Sigmoid colon (tissue), 7 donors: ENCODE results near the gene VWA3B. TPM values are rescaled to one million over a fixed set of nuclear protein-coding genes. Genes with fewer than 3 reads are reported as not detected.

Experiments used
- DNase-seq: peaks from one replicate; pipeline ENCODE4 v3.0.0-alpha.2; 2019
- H3K27ac ChIP-seq, 4 donors: fragments of 200-600 bp; sonication (generic); one replicate each; pipeline ENCODE4 v1.5.1; 2016 to 2019; ENCODE audit warnings: mild to moderate bottlenecking in 1 of 4
- H3K27me3 ChIP-seq, 3 donors: fragments of 200-600 bp; sonication (generic); one replicate each; pipeline ENCODE4 v1.5.1; 2019; ENCODE audit warnings: mild to moderate bottlenecking in 1 of 3
- H3K36me3 ChIP-seq, 4 donors: fragments of 200-600 bp; sonication (generic); one replicate each; pipeline ENCODE4 v1.5.1; 2016 to 2019
- H3K4me1 ChIP-seq, 4 donors: fragments of 200-600 bp; sonication (generic); one replicate each; pipeline ENCODE4 v1.5.1; 2017 to 2019
- H3K4me3 ChIP-seq, 4 donors: fragments of 200-600 bp; sonication (generic); one replicate each; pipeline ENCODE4 v1.5.1; 2017 to 2019; ENCODE audit warnings: mild to moderate bottlenecking in 2 of 4, moderate library complexity in 1 of 4
- H3K9me3 ChIP-seq, 4 donors: fragments of 200-600 bp in 3 of 4; sonication (generic) in 3 of 4; one replicate each; pipeline versions ENCODE4 v1.5.1 to v1.6.1; 2013 to 2019
- EP300 ChIP-seq, 4 donors: sonication (generic); formaldehyde crosslinking; IDR thresholded peaks; one replicate each; pipeline ENCODE4 v1.6.1; 2017; ENCODE audit warnings: antibody characterized with exemption in 4 of 4
- POLR2A ChIP-seq, 2 donors: fragments of 450-650 bp; IDR thresholded peaks; one replicate each; pipeline ENCODE4 v1.6.1; 2016; ENCODE audit warnings: antibody characterized with exemption in 2 of 2, mild to moderate bottlenecking in 2 of 2, moderate library complexity in 2 of 2
- POLR2AphosphoS5 ChIP-seq, 4 donors: sonication (generic); formaldehyde crosslinking; IDR thresholded peaks; one replicate each; pipeline ENCODE4 v1.6.1; 2017; ENCODE audit warnings: antibody characterized with exemption in 4 of 4
- WGBS, 2 donors: extraction: QIAGEN DNeasy Blood & Tissue Kit; methylation state at CpG; one replicate each; pipeline ENCODE4 v1.1.7; 2013; 5-methylcytosine and 5-hydroxymethylcytosine counted together
- intact Hi-C: fragments of 100-400 bp; cut with DNase I; formaldehyde crosslinking; loops from one replicate; pipeline ENCODE4 v1.15.1; 2023
- polyA plus RNA-seq, 3 donors: library from polyadenylated mRNA; stranded (reverse); fragments of 200-250 nt; gene quantifications; one replicate each; pipeline ENCODE4 v1.2.3, GENCODE V29; 2013
- total RNA-seq, 4 donors: library from RNA; depleted of rRNA; stranded (reverse); fragments of >200 nt; gene quantifications; one replicate each; pipeline ENCODE4 v1.1.0, GENCODE V29; 2016
- TF ChIP-seq, protein P1 (sequence below), 4 experiments: fragments of 450-650 bp in 3 of 4; fragments of 200-600 bp in 1 of 4; IDR thresholded peaks; one replicate each; pipeline ENCODE4 v1.5.1; 2016 to 2019; ENCODE audit warnings: antibody characterized with exemption in 4 of 4, mild to moderate bottlenecking in 3 of 4, moderate library complexity in 2 of 4
- donor health status: healthy with polysubstance abuse.
- donor health status: Bipolar disorder and iron deficiency.
- donor health status: healthy.

The VWA3B gene
- total and polyA plus RNA-seq, 7 donors = 0.55 to 1.4 (median 1.2) TPM; not detected in 3

DNA sequence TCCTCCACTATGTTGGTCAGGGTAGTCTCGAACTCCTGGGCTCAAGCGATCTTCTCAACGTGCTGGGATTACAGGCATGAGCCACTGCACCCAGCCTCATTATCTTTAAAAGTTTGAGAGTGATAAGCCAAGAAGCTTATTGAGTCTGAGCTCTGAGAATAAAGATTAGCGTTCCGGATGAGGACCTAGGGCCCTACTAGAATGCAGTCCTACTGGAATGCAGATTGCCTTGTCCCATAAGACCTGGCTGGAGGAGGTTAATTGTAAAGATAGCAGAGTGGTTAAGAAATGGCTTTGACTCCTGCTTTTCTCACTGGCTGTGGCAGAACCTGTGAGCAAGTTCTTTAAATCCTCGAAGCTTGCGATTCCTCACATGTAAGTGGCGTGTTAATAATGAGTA is 4.0 kb downstream of the VWA3B start:
- Histone ChIP-seq H3K9me3 (peaks cover 0 to 4% (median under 1%) of the 10 kb centered on the region in 4 donors), H3K4me1 (peaks cover 0 to 15% (median 14%) of the 10 kb centered on the region in 4 donors), H3K4me3 (no peak overlapping the region), H3K27ac (no peak overlapping the region), H3K27me3 (no peaks in the 10 kb centered on the region), H3K36me3 (no peaks in the 10 kb centered on the region)
- no peak for TF ChIP-seq POLR2A (IDR thresholded peaks at IDR 0.05)
- no peak for TF ChIP-seq POLR2AphosphoS5 (IDR thresholded peaks at IDR 0.05)
- no peak for TF ChIP-seq EP300 (IDR thresholded peaks at IDR 0.05)
- TF ChIP-seq, protein P1, sequence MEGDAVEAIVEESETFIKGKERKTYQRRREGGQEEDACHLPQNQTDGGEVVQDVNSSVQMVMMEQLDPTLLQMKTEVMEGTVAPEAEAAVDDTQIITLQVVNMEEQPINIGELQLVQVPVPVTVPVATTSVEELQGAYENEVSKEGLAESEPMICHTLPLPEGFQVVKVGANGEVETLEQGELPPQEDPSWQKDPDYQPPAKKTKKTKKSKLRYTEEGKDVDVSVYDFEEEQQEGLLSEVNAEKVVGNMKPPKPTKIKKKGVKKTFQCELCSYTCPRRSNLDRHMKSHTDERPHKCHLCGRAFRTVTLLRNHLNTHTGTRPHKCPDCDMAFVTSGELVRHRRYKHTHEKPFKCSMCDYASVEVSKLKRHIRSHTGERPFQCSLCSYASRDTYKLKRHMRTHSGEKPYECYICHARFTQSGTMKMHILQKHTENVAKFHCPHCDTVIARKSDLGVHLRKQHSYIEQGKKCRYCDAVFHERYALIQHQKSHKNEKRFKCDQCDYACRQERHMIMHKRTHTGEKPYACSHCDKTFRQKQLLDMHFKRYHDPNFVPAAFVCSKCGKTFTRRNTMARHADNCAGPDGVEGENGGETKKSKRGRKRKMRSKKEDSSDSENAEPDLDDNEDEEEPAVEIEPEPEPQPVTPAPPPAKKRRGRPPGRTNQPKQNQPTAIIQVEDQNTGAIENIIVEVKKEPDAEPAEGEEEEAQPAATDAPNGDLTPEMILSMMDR (IDR thresholded peaks at IDR 0.05) = no peak
- intact Hi-C loops = no loop called here
- no peak for DNase-seq
- WGBS, 2 donors = 92 to 93% methylated on average over 8 of the region's 8 CpGs

DNA sequence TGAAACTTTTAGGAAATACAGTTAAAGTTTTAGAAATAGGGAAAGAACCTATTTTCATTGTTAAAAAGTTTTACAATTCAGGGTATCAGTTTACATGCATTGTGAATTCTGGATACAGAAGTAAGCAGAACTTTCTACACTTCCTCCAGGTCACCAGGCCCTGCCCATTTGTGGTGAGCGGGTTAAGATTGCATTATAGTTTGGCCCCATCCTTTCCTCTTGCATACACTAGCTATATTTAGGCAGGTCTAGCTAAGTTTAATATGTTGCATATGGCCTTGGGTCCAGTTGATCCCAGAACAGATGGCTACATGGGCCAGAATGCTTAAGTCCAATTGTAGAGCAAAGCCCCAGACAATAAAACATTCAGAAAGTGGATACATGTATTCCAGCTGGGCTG is 4.8 kb downstream of the VWA3B start:
- Histone ChIP-seq H3K36me3 (no peaks in the 10 kb centered on the region), H3K9me3 (peaks cover 0 to 4% (median under 1%) of the 10 kb centered on the region in 4 donors), H3K27ac (no peak overlapping the region), H3K27me3 (no peaks in the 10 kb centered on the region), H3K4me3 (no peak overlapping the region), H3K4me1 (peaks cover 0 to 8% (median 7%) of the 10 kb centered on the region in 4 donors)
- TF ChIP-seq EP300 (IDR thresholded peaks at IDR 0.05) (no peak), POLR2AphosphoS5 (IDR thresholded peaks at IDR 0.05) (no peak), POLR2A (IDR thresholded peaks at IDR 0.05) (no peak)
- TF ChIP-seq, protein P1 (IDR thresholded peaks at IDR 0.05) = no peak
- no peak for DNase-seq
- intact Hi-C loops = no loop called here
- 74 to 95% methylated on average over 1 of the region's 1 CpG for WGBS, 2 donors

DNA sequence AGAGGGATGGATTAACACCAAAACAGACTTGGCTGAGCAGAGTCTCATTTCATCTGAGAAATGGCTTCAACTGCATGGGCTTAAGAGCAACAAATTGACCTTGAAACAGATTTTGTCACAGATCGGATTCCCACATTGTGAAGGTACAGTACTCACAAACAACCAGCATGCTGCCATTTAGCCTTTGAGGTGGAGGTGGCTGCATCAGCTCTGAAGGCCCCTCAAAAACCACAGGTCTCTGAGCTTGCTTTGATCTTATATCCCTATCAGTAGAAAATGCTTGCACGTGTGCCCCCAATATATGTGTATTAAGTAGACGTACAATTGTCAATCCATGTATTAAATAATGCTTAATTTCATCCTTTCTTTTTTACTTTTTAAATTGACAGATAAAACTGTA is 6.2 kb downstream of the VWA3B start:
- 89 to 93% methylated on average over 3 of the region's 3 CpGs for WGBS, 2 donors
- no peaks in the 10 kb centered on the region for H3K36me3 ChIP-seq

DNA sequence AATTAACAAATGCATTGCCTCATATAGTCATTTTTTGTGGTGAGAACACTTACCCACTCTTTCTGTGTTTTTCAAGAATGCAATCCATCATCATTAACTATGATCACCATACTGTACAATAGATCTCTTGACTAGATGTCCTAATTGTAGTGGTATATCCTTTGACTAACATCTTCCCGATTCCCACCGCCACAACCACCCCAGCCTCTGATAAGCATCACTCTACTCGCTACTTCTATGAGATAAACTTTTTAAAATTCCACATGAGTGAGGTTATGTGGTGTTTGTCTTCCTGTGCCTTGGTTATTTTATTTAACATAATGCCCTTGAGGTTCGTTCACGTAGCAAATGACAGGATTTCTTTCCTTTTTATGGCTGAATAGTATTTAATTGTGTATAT is 6.6 kb downstream of the VWA3B start:
- no peak for DNase-seq
- H3K36me3 ChIP-seq = no peaks in the 10 kb centered on the region
- H3K4me3 ChIP-seq = no peak overlapping the region
- no peaks in the 10 kb centered on the region for H3K27me3 ChIP-seq
- intact Hi-C loops = no loop called here
- H3K27ac ChIP-seq = no peak overlapping the region
- 90 to 93% methylated on average over 5 of the region's 5 CpGs for WGBS, 2 donors
- peaks cover 0 to 4% (median under 1%) of the 10 kb centered on the region in 4 donors for H3K9me3 ChIP-seq
- H3K4me1 ChIP-seq = no peaks in the 10 kb centered on the region
- no peak for TF ChIP-seq EP300 (IDR thresholded peaks at IDR 0.05)
- TF ChIP-seq POLR2A (IDR thresholded peaks at IDR 0.05) = no peak
- TF ChIP-seq POLR2AphosphoS5 (IDR thresholded peaks at IDR 0.05) = no peak
- TF ChIP-seq, protein P1 (IDR thresholded peaks at IDR 0.05) = no peak

More for the DNA sequence above, 6.2 kb downstream of the VWA3B start:
- intact Hi-C loops = no loop called here
- H3K27me3 ChIP-seq = no peaks in the 10 kb centered on the region
- H3K4me1 ChIP-seq = no peaks in the 10 kb centered on the region
- peaks cover 0 to 4% (median under 1%) of the 10 kb centered on the region in 4 donors for H3K9me3 ChIP-seq
- DNase-seq = no peak
- no peak overlapping the region for H3K27ac ChIP-seq
- no peak overlapping the region for H3K4me3 ChIP-seq
- no peak for TF ChIP-seq POLR2AphosphoS5 (IDR thresholded peaks at IDR 0.05)
- TF ChIP-seq, protein P1 (IDR thresholded peaks at IDR 0.05) = no peak
- TF ChIP-seq EP300 (IDR thresholded peaks at IDR 0.05) = no peak
- TF ChIP-seq POLR2A (IDR thresholded peaks at IDR 0.05) = no peak
